HCT116 (cell line): ENCODE results near the gene SH3PXD2A. TPM values are rescaled to one million over a fixed set of nuclear protein-coding genes. Genes with fewer than 3 reads are reported as not detected.

Experiments used
- ATAC-seq: fragments of 200-7000 bp; cut with Tn5 transposase; 2 replicates; pipeline ENCODE4 v1.9.1; 2020; ENCODE audit warnings: mild to moderate bottlenecking, moderate library complexity
- BruUV-seq: library from RNA; stranded (reverse); fragments of 400-500 nt; replicated peaks from 2 replicates; lab custom pipeline; 2021; lab: Mats Ljungman, UMichigan
- CTCF ChIA-PET: fragments of 300-600 bp; sonication (Branson Sonifier 250); formaldehyde crosslinking; loops from one replicate; lab custom pipeline; 2021; ENCODE audit warnings: antibody characterized with exemption; lab: Charles Lee
- POLR2A ChIA-PET: fragments of 300-600, 350-600 bp; sonication (Branson Sonifier 250); formaldehyde crosslinking; loops from one replicate; lab custom pipeline; 2021; ENCODE audit warnings: antibody characterized with exemption; lab: Charles Lee
- RAD21 ChIA-PET, 2 experiments: fragments of 300-600 bp; sonication (Branson Sonifier 250); formaldehyde crosslinking; loops; one replicate each; lab custom pipeline; 2023; ENCODE audit warnings: low total read pairs in 2 of 2; ENCODE audit not compliant: uncharacterized antibody in 2 of 2, unreplicated experiment in 2 of 2, low non-redundant PET in 1 of 2; lab: Charles Lee
- DNase-seq: peaks from one replicate; pipeline ENCODE4 v3.0.0-alpha.2; 2010; ENCODE audit warnings: low read depth, low spot score
- H2AFZ ChIP-seq: fragments of 200-600 bp; shearing (Covaris generic), sonication (generic); 2 replicates; pipeline ENCODE4 v1.6.1; 2017; ENCODE audit warnings: low read depth, mixed run types, mixed read lengths, antibody characterized with exemption, low read length; ENCODE audit not compliant: poor library complexity, severe bottlenecking
- H3K27ac ChIP-seq: 2 replicates; pipeline ENCODE4 v1.5.1; 2012; ENCODE audit warnings: low read depth, low read length
- H3K27me3 ChIP-seq: fragments of 200-600 bp; sonication (generic); 2 replicates; pipeline ENCODE4 v1.6.1; 2016; ENCODE audit warnings: mixed run types, low read length, mixed read lengths; ENCODE audit not compliant: insufficient read depth
- H3K36me3 ChIP-seq, 2 experiments: fragments of 200-500 bp in 1 of 2; fragments of 200-600 bp in 1 of 2; sonication (Bioruptor generic) in 1 of 2; sonication (generic) in 1 of 2; 2 replicates each; pipeline versions ENCODE4 v1.5.1 to v1.6.1; 2014 to 2016; ENCODE audit warnings: low read length in 2 of 2, inconsistent platforms in 1 of 2, mixed read lengths in 1 of 2, mixed run types in 1 of 2; ENCODE audit not compliant: insufficient read depth in 2 of 2, control insufficient read depth in 1 of 2
- H3K4me1 ChIP-seq, 2 experiments: fragments of 200-600 bp in 1 of 2; sonication (generic) in 1 of 2; 2 replicates each; pipeline versions ENCODE4 v1.5.1 to v1.6.1; 2012 to 2017; ENCODE audit warnings: low read length in 2 of 2, inconsistent platforms in 1 of 2, mild to moderate bottlenecking in 1 of 2, mixed read lengths in 1 of 2, mixed run types in 1 of 2, moderate library complexity in 1 of 2; ENCODE audit not compliant: insufficient read depth in 2 of 2, control insufficient read depth in 1 of 2
- H3K4me2 ChIP-seq: fragments of 200-600 bp; sonication (generic); 2 replicates; pipeline ENCODE4 v1.6.1; 2017; ENCODE audit warnings: mixed run types, low read length, mixed read lengths
- H3K4me3 ChIP-seq, 2 experiments: fragments of 200-600 bp in 1 of 2; sonication (generic) in 1 of 2; replicated peaks in 1 of 2; 2 replicates each; pipeline ENCODE4 v1.5.1; 2011 to 2016; ENCODE audit warnings: low read length in 2 of 2, control low read depth in 1 of 2, low read depth in 1 of 2, mild to moderate bottlenecking in 1 of 2, mixed read lengths in 1 of 2, mixed run types in 1 of 2
- H3K79me2 ChIP-seq: fragments of 200-600 bp; sonication (generic); 2 replicates; pipeline ENCODE4 v1.6.1; 2017; ENCODE audit warnings: mild to moderate bottlenecking, mixed run types, low read length, moderate library complexity, mixed read lengths; ENCODE audit not compliant: insufficient read depth
- H3K9ac ChIP-seq: fragments of 200-600 bp; sonication (generic); 2 replicates; pipeline ENCODE4 v1.6.1; 2016; ENCODE audit warnings: low read length, mixed read lengths
- H3K9me2 ChIP-seq: fragments of 200-600 bp; sonication (generic), shearing (Covaris generic); 2 replicates; pipeline ENCODE4 v1.6.1; 2017; ENCODE audit warnings: mixed run types, mild to moderate bottlenecking, moderate library complexity; ENCODE audit not compliant: insufficient read depth
- H3K9me3 ChIP-seq, 2 experiments: fragments of 200-500 bp in 1 of 2; fragments of 200-600 bp in 1 of 2; sonication (Bioruptor generic) in 1 of 2; sonication (generic) in 1 of 2; 2 replicates each; pipeline ENCODE4 v1.6.1; 2014 to 2017; ENCODE audit warnings: low read length in 2 of 2, mixed read lengths in 2 of 2, inconsistent platforms in 1 of 2, low read depth in 1 of 2, mild to moderate bottlenecking in 1 of 2, mixed run types in 1 of 2, moderate library complexity in 1 of 2; ENCODE audit not compliant: control insufficient read depth in 1 of 2, insufficient read depth in 1 of 2
- H4K20me1 ChIP-seq: fragments of 200-600 bp; sonication (generic), shearing (Covaris generic); 2 replicates; pipeline ENCODE4 v1.6.1; 2017; ENCODE audit warnings: mixed run types, mild to moderate bottlenecking, moderate library complexity; ENCODE audit not compliant: insufficient read depth
- CBX3 ChIP-seq: IDR thresholded peaks from 2 replicates; pipeline ENCODE4 v1.6.1; 2012; ENCODE audit warnings: low read depth
- CEBPB ChIP-seq: IDR thresholded peaks from 2 replicates; pipeline ENCODE4 v1.6.1; 2012; ENCODE audit warnings: low read depth
- EGR1 ChIP-seq: IDR thresholded peaks from 2 replicates; pipeline ENCODE4 v1.6.1; 2012; ENCODE audit warnings: low read depth
- ELF1 ChIP-seq: IDR thresholded peaks from 2 replicates; pipeline ENCODE4 v1.6.1; 2012; ENCODE audit warnings: low read depth, borderline replicate concordance
- EZH2 ChIP-seq: fragments of 200-600 bp; sonication (generic); IDR thresholded peaks from 2 replicates; pipeline ENCODE4 v1.6.1; 2017; ENCODE audit warnings: antibody characterized with exemption, mixed run types
- FOSL1 ChIP-seq: IDR thresholded peaks from 2 replicates; pipeline ENCODE4 v1.6.1; 2012; ENCODE audit warnings: low read depth
- POLR2AphosphoS5 ChIP-seq: IDR thresholded peaks from 2 replicates; pipeline ENCODE4 v1.6.1; 2011; ENCODE audit warnings: mild to moderate bottlenecking, low read depth, low read length, moderate library complexity
- RAD21 ChIP-seq: IDR thresholded peaks from 2 replicates; pipeline ENCODE4 v1.6.1; 2012; ENCODE audit warnings: low read depth, mild to moderate bottlenecking
- REST ChIP-seq: IDR thresholded peaks from 2 replicates; pipeline ENCODE4 v1.6.1; 2012; ENCODE audit warnings: low read depth
- SIN3A ChIP-seq: IDR thresholded peaks from 2 replicates; pipeline ENCODE4 v1.6.1; 2012; ENCODE audit warnings: low read depth
- SP1 ChIP-seq: IDR thresholded peaks from 2 replicates; pipeline ENCODE4 v1.6.1; 2012; ENCODE audit warnings: low read depth
- SRF ChIP-seq: IDR thresholded peaks from 2 replicates; pipeline ENCODE4 v1.6.1; 2012; ENCODE audit warnings: low read depth
- TCF7L2 ChIP-seq: IDR thresholded peaks from 2 replicates; pipeline ENCODE4 v1.7.0; 2011; ENCODE audit warnings: borderline replicate concordance, inconsistent platforms; ENCODE audit not compliant: insufficient read depth, insufficient read length; ENCODE audit errors: extremely low read depth
- YY1 ChIP-seq: IDR thresholded peaks from 2 replicates; pipeline ENCODE4 v1.6.1; 2011; ENCODE audit warnings: low read length, low read depth, moderate library complexity, mild to moderate bottlenecking; ENCODE audit not compliant: insufficient replicate concordance; ENCODE audit errors: extremely low read depth
- ZFX ChIP-seq: fragments of 450-650 bp; IDR thresholded peaks from 2 replicates; pipeline ENCODE4 v1.6.1; 2017
- ZNF274 ChIP-seq: fragments of 200-500 bp; sonication (Bioruptor generic); IDR thresholded peaks from 2 replicates; pipeline ENCODE4 v1.6.1; 2014; ENCODE audit warnings: mild to moderate bottlenecking, low read depth, low read length, inconsistent platforms
- intact Hi-C: fragments of 100-400 bp; cut with micrococcal nuclease; formaldehyde crosslinking; loops from 2 replicates; pipeline ENCODE4 v1.10.0; 2022
- total RNA-seq: library from RNA; stranded (reverse); gene quantifications from one replicate; pipeline ENCODE4 v1.2.1, GENCODE V29; 2021; ENCODE audit not compliant: unreplicated experiment

SH3PXD2A gene
- total RNA-seq, 1 experiment from 2014 or later: 8.7 TPM

GRCh38 chr10:103784089-103784488 lies 71.3 kb downstream of the SH3PXD2A start:
- ChIA-PET POLR2A (no interaction called here), CTCF (no interaction called here), RAD21 (no interaction called here)
- TF ChIP-seq SIN3A: no peak
- no peak for TF ChIP-seq YY1
- TF ChIP-seq RAD21: no peak
- no peak for TF ChIP-seq SRF
- TF ChIP-seq ZNF274: no peak
- no peak for TF ChIP-seq ELF1
- no peak for TF ChIP-seq CEBPB
- TF ChIP-seq FOSL1: no peak
- TF ChIP-seq ZFX: no peak
- TF ChIP-seq TCF7L2: no peak
- no peak for TF ChIP-seq POLR2AphosphoS5
- no peak for TF ChIP-seq SP1
- TF ChIP-seq EZH2: no peak
- no peak for TF ChIP-seq EGR1
- ATAC-seq (no peak), DNase-seq (no peak)
- no TSS peak for BruUV-seq
- Histone ChIP-seq H3K9ac (no peak overlapping the region), H3K27me3 (no peaks in the 10 kb centered on the region; the same call in 1 of the 2 replicates), H3K4me3 (no peak overlapping the region), H3K4me1 (peaks cover 6 to 20% of the 10 kb centered on the region in 2 experiments), H3K36me3 (no peaks in the 10 kb centered on the region), H3K4me2 (no peak overlapping the region), H3K79me2 (no peaks in the 10 kb centered on the region), H2AFZ (no peak overlapping the region), H4K20me1 (no peaks in the 10 kb centered on the region), H3K9me3 (peaks cover 0 to 5% of the 10 kb centered on the region in 2 experiments; a peak in 1 of 4 replicates), H3K27ac (no peak overlapping the region), H3K9me2 (no peaks in the 10 kb centered on the region)
- intact Hi-C loops: no loop called here

- intact Hi-C loops: no loop called here
- Histone ChIP-seq H3K9me3 (peaks cover 0 to 5% of the 10 kb centered on the region in 2 experiments; a peak in 1 of 4 replicates), H3K36me3 (no peaks in the 10 kb centered on the region), H2AFZ (no peak overlapping the region), H4K20me1 (no peaks in the 10 kb centered on the region), H3K4me2 (no peak overlapping the region), H3K27me3 (no peaks in the 10 kb centered on the region; the same call in 1 of the 2 replicates), H3K27ac (no peak overlapping the region), H3K4me3 (no peak overlapping the region), H3K9me2 (no peaks in the 10 kb centered on the region), H3K9ac (no peak overlapping the region), H3K79me2 (no peaks in the 10 kb centered on the region), H3K4me1 (peaks cover 6 to 20% of the 10 kb centered on the region in 2 experiments)
- no TSS peak for BruUV-seq
- RAD21 ChIA-PET: no interaction called here
- TF ChIP-seq CBX3 (no peak), REST (no peak)
- no peak for ATAC-seq
- CTCF ChIA-PET: no interaction called here
- no peak for DNase-seq
- POLR2A ChIA-PET: no interaction called here
These were observed 71.7 kb downstream of the SH3PXD2A start for GRCh38 chr10:103783681-103784080.
